Adipose tissue (tissue), 3 donors: ENCODE data around the gene FBXO8. TPM values are rescaled to one million over a fixed set of nuclear protein-coding genes. Genes with fewer than 3 reads are reported as not detected.

Source experiments
- H3K27ac ChIP-seq: one replicate; pipeline ENCODE4 v1.5.1; 2013; ENCODE audit warnings: low read depth, low read length
- WGBS, 3 donors: extraction: QIAGEN DNeasy Blood & Tissue Kit; methylation state at CpG; one replicate each; pipeline ENCODE4 v1.1.7; 2013; 5-methylcytosine and 5-hydroxymethylcytosine counted together
- polyA plus RNA-seq, 3 donors: library from polyadenylated mRNA; stranded (reverse); fragments of 200-250 nt; gene quantifications; one replicate each; pipeline ENCODE4 v1.2.3, GENCODE V29; 2013
- donor health status: healthy with polysubstance abuse.
- donor health status: Bipolar disorder and iron deficiency.
- donor health status: healthy.

FBXO8 gene
- polyA plus RNA-seq, 3 donors: 10.7 to 30.7 (median 16.2) TPM

DNA sequence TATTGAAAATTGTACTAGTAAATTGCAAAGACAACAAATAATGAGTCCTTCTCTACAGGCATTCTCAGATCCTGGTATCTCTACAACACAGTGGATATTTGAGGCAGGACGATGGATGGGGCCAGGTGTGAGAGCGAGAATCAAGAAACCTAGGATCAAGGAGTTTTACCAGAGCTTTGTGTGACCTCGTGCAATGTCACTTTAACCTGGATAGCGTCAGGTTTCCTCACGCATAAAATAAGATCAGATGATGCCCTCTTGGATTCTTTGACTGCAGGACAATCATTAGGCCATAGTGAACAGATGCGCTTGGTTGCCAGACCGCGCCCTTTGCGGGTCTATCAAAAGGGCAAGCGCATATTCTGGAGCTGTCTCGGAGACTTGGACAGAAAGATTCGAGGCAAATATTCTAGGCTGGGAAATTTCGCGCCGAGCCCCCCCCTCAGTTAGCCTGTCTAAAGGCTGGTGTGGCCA is 66.6 kb downstream of the FBXO8 start:
- 23 to 34% (median 31%) methylated on average over 15 of the region's 15 CpGs for WGBS, 3 donors
- no peak overlapping the region for H3K27ac ChIP-seq

- 14 to 23% (median 21%) methylated on average over 11 of the region's 11 CpGs for WGBS, 3 donors
- H3K27ac ChIP-seq: no peak overlapping the region
Measured at GRCh38 chr4:174215961-174216680, 67.3 kb downstream of the FBXO8 start.

GRCh38 chr4:174215057-174215456 is 68.4 kb downstream of the FBXO8 start:
- WGBS, 3 donors: 26 to 38% (median 33%) methylated on average over 5 of the region's 5 CpGs
- H3K27ac ChIP-seq: no peak overlapping the region

GRCh38 chr4:174214101-174214878 is 69.2 kb downstream of the FBXO8 start:
- 7 to 17% (median 15%) methylated on average over 47 of the region's 47 CpGs for WGBS, 3 donors
- H3K27ac ChIP-seq: no peak overlapping the region

GRCh38 chr4:174213731-174214100 is 69.8 kb downstream of the FBXO8 start:
- WGBS, 3 donors: 4 to 10% (median 5%) methylated on average over 16 of the region's 16 CpGs

GRCh38 chr4:174212061-174212460 is 71.4 kb downstream of the FBXO8 start:
- no peak overlapping the region for H3K27ac ChIP-seq
- WGBS, 3 donors: 19 to 35% (median 32%) methylated on average over 5 of the region's 5 CpGs

More at GRCh38 chr4:174213731-174214100, 69.8 kb downstream of the FBXO8 start:
- H3K27ac ChIP-seq: no peak overlapping the region

- 18 to 31% (median 28%) methylated on average over 23 of the region's 23 CpGs for WGBS, 3 donors
- H3K27ac ChIP-seq: no peak overlapping the region
Measured at GRCh38 chr4:174211622-174212044, 71.8 kb downstream of the FBXO8 start.

GRCh38 chr4:174210952-174211490 is 72.4 kb downstream of the FBXO8 start:
- no peak overlapping the region for H3K27ac ChIP-seq
- WGBS, 3 donors: 61 to 71% (median 64%) methylated on average over 6 of the region's 6 CpGs

GRCh38 chr4:174210354-174210753 is 73.1 kb downstream of the FBXO8 start:
- WGBS, 3 donors: 68 to 76% (median 72%) methylated on average over 2 of the region's 2 CpGs
- no peak overlapping the region for H3K27ac ChIP-seq

GRCh38 chr4:174209341-174209740 is 74.1 kb downstream of the FBXO8 start:
- no peak overlapping the region for H3K27ac ChIP-seq
- 14 to 35% (median 16%) methylated on average over 1 of the region's 1 CpG for WGBS, 3 donors

- 46 to 59% (median 56%) methylated on average over 3 of the region's 3 CpGs for WGBS, 3 donors
Measured at GRCh38 chr4:174207367-174207766, 76.1 kb downstream of the FBXO8 start.

GRCh38 chr4:174204164-174204831 is 79.2 kb downstream of the FBXO8 start:
- WGBS, 3 donors: 63 to 81% (median 76%) methylated on average over 9 of the region's 9 CpGs
- H3K27ac ChIP-seq: no peak overlapping the region

More at GRCh38 chr4:174207367-174207766, 76.1 kb downstream of the FBXO8 start:
- no peak overlapping the region for H3K27ac ChIP-seq

DNA sequence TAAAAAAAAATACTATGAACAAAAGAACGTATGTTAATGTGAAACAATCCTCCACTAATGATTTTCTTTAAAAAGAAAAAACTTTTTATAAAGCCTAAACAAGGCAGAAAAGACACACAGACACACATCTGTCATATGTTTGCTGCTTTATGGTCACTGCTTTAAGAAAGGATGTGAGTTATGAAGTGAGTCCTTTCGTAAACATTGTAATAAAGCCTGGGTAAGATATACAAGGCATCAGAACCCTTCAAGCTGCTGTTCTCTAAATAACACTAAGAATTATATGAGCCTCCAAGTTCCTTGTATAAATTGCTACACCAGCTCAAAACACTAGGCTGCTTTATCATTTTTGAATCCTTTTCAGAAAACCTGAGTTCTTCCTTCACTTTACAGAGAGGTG is 81.6 kb downstream of the FBXO8 start:
- H3K27ac ChIP-seq: no peak overlapping the region
- 61 to 81% (median 77%) methylated on average over 2 of the region's 2 CpGs for WGBS, 3 donors

- WGBS, 3 donors: 42 to 67% (median 60%) methylated on average over 2 of the region's 2 CpGs
- H3K27ac ChIP-seq: no peak overlapping the region
Measured at GRCh38 chr4:174199735-174200134, 83.7 kb downstream of the FBXO8 start.

GRCh38 chr4:174198828-174199227 is 84.6 kb downstream of the FBXO8 start:
- WGBS, 3 donors: 39 to 50% (median 46%) methylated on average over 4 of the region's 4 CpGs
- no peak overlapping the region for H3K27ac ChIP-seq

DNA sequence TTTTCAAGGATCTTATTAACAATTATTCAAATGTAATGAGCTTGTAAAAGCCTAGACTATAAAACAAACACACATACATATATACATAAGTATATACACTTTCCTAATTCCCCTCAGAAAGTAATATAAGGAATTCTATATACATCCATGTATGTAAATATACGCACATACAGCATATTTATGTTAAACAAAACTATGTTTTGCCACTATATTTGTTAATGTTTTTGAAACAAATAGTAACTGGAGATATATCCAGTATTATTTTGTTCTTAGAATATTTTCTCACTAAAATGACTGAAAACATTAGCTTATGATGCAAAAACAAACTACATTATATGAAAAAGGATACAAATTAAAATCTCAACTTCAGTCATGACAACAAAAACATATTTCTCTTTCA is 85.1 kb downstream of the FBXO8 start:
- H3K27ac ChIP-seq: no peak overlapping the region
- WGBS, 3 donors: 92 to 98% (median 93%) methylated on average over 1 of the region's 1 CpG

DNA sequence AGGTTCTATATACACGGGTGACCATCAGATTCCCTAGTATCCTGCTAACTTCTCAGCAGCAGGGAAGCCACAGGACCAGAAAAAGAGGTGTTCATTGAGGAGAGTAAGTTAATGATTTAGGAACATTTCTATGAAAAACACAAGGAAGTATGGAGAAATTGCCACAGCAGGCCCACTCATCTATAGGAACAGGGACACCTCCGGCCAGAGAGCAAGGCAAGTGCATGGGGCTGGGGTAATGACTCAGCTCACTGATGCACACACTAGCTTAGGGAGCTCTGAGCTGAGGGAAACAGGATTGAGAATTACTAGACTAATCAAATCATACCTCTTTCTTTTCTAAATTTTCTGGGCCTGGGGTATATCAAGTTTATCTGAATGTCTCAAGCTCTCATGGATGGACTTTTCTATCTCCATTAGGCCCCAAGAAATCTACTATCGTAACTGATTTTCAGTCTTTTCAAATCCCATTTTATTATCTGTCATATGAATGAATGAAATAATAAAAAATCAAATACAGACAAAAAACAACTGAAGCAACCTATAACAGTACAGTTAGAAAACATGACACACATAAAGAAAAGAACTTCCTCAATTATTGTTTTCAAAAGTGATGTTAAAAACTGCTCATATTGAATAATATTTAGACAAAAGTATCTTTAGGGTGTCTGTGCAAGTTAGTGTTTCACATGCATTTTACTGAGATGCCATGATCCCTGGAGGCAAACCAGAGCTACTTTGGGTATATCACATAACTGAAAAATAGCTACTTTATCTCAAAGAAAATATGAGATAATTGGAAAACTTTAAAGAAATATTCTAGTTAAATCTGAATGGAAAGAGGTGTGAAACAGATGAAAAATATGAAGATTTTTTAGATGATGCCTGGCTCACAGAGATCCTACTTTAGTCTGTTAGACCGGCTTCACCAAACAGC is 89.8 kb downstream of the FBXO8 start:
- 81 to 86% (median 81%) methylated on average over 4 of the region's 4 CpGs for WGBS, 3 donors
- no peak overlapping the region for H3K27ac ChIP-seq

DNA sequence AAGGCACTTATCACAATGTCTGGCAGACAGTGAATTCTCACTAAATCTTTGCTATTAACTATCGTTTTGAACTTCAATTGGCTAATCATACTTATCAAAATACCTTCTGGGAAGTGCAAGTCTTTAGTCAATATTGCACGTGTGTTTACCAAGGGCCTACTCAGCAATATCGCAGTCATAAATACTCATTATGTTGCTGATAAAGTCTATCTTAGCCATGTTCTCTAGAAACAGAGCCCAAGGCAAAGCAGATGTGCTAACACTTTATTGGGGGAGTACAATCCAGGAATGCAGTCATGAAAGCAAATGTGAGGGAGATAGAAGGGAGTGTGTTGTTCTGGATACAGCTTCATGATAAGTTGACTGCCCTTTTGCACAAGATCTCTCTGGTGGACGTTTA is 90.5 kb downstream of the FBXO8 start:
- 55 to 70% (median 69%) methylated on average over 4 of the region's 4 CpGs for WGBS, 3 donors

More for the DNA sequence above, 90.5 kb downstream of the FBXO8 start:
- no peak overlapping the region for H3K27ac ChIP-seq
